ENCODE measurements around the gene LAMTOR2. TPM values are rescaled to one million over a fixed set of nuclear protein-coding genes. Genes with fewer than 3 reads are reported as not detected.

The LAMTOR2 gene
- total and polyA plus RNA-seq, 2 of the 4 experiments (the other 2 are of a cell fraction), result 50.0 to 89.0 TPM

- Histone ChIP-seq H4K8ac (ENCODE audit: low read depth in 2 of 2, low read length in 2 of 2) (no peak overlapping the region), H3K23ac (ENCODE audit: low read depth, low read length) (no peak overlapping the region), H2AK5ac (ENCODE audit: low read depth, low read length) (no peak overlapping the region), H3K4me3 (ENCODE audit: insufficient read depth, low read depth, low read length) (no peak overlapping the region), H3K4me2 (ENCODE audit: low read depth, low read length) (no peak overlapping the region), H2BK20ac (ENCODE audit: low read depth, low read length) (no peak overlapping the region), H3K14ac (replicated peaks; ENCODE audit: low read depth, low read length) (no peak overlapping the region), H3K4me1 (ENCODE audit: control insufficient read depth, insufficient read depth, low read length) (peaks cover 7% of the 10 kb centered on the region), H2BK120ac (ENCODE audit: low read depth, low read length) (no peak overlapping the region), H3K4ac (ENCODE audit: low read depth, low read length) (no peak overlapping the region), H2BK15ac (ENCODE audit: low read depth, low read length) (no peak overlapping the region), H3K9me3 (ENCODE audit: control insufficient read depth, insufficient read depth, low read length) (no peaks in the 10 kb centered on the region), H2AFZ (replicated peaks; ENCODE audit: low read length, poor library complexity) (peak overlapping the region; percentile 12), H2BK5ac (ENCODE audit: low read depth, low read length, poor library complexity, severe bottlenecking) (no peak overlapping the region), H3K36me3 (ENCODE audit: control insufficient read depth, insufficient read depth, low read length) (peaks cover 4% of the 10 kb centered on the region; the same call in 1 of the 2 replicates), H3K9ac (ENCODE audit: low read depth, low read length) (no peak overlapping the region), H3K27ac (ENCODE audit: insufficient read depth, low read length) (no peak overlapping the region), H4K5ac (ENCODE audit: low read depth, low read length) (no peak overlapping the region), H3K79me1 (ENCODE audit: low read depth in 1 of 2, low read length in 2 of 2) (peaks cover 4 to 46% of the 10 kb centered on the region in 2 experiments), H2AK9ac (replicated peaks; ENCODE audit: low read depth, low read length, poor library complexity) (peak overlapping the region; percentile 47), H3K9me1 (ENCODE audit: insufficient read depth, low read length) (no peaks in the 10 kb centered on the region), H3K18ac (ENCODE audit: low read depth, low read length) (no peak overlapping the region), H3K56ac (ENCODE audit: extremely low read depth, insufficient read depth, low read length) (no peak overlapping the region), H4K91ac (ENCODE audit: insufficient read depth, low read depth, low read length) (no peak overlapping the region), H3K27me3 (ENCODE audit: control insufficient read depth, insufficient read depth, low read length) (no peaks in the 10 kb centered on the region), H4K20me1 (ENCODE audit: insufficient read depth, low read length) (peaks cover 13% of the 10 kb centered on the region; the same call in 1 of the 2 replicates)
- ATAC-seq (ENCODE audit: low read depth), result peak; percentile 9; the same call in 1 of the 2 replicates
- dilution Hi-C loops (cut with HindIII; ENCODE audit: low sequenced_read_pairs, unreplicated experiment) (no loop called here), in situ Hi-C loops (cut with MboI; ENCODE audit: low sequenced_read_pairs) (loop anchor here (5.0 kb wide), 1 partner anchor 132 kb away; no protein-coding TSS in a partner anchor), intact Hi-C loops (cut with micrococcal nuclease) (loop anchor here (1.0 to 10.0 kb wide), 3 partner anchors 40 to 225 kb away; no protein-coding TSS in a partner anchor)
- TF ChIP-seq MAFK (IDR thresholded peaks at IDR 0.05; ENCODE audit: low read depth, low read length), result no peak
- TF ChIP-seq RCOR1 (IDR thresholded peaks at IDR 0.05; ENCODE audit: insufficient replicate concordance, low read length), result no peak
- no peak for TF ChIP-seq RFX5 (IDR thresholded peaks at IDR 0.05; ENCODE audit: low read depth, low read length)
- no peak for TF ChIP-seq SMC3 (IDR thresholded peaks at IDR 0.05; ENCODE audit: low read depth, low read length)
- no peak for TF ChIP-seq CHD1 (IDR thresholded peaks at IDR 0.05; ENCODE audit: low read depth, low read length)
- no peak for TF ChIP-seq NFE2L2 (IDR thresholded peaks at IDR 0.05; ENCODE audit: low read depth, low read length)
- TF ChIP-seq POLR2A (IDR thresholded peaks at IDR 0.05; ENCODE audit: low read depth, low read length), result no peak
- no peak for TF ChIP-seq FOS (IDR thresholded peaks at IDR 0.05; ENCODE audit: low read depth, low read length)
- no peak for TF ChIP-seq MAZ (IDR thresholded peaks at IDR 0.05; ENCODE audit: borderline replicate concordance, low read depth, low read length)
- DNase-seq, result no peak
- ChIA-PET POLR2A (ENCODE audit: unreplicated experiment) (no interaction called here), CTCF (interaction anchor here (0.8 to 1.6 kb wide), 5 partner anchors 9 to 133 kb away, joined by 3 to 6 read pairs (median 3); no protein-coding TSS in a partner anchor)
- WGBS, 2 experiments (ENCODE audit: extremely low coverage in 2 of 2, insufficient read length in 1 of 2), result 50% methylated on average over 4 of the region's 5 CpGs; no CpG with 5 or more reads in 1 of the 2 experiments
- BruUV-seq (replicated peaks), result no TSS peak
These were observed 35.7 kb downstream of the LAMTOR2 start for GRCh38 chr1:156090138-156090839.
